ENCODE data around the gene NPAS3. TPM values are rescaled to one million over a fixed set of nuclear protein-coding genes. Genes with fewer than 3 reads are reported as not detected.

Gene NPAS3
- polyA plus RNA-seq, 1 donor, result 1.0 TPM

DNA sequence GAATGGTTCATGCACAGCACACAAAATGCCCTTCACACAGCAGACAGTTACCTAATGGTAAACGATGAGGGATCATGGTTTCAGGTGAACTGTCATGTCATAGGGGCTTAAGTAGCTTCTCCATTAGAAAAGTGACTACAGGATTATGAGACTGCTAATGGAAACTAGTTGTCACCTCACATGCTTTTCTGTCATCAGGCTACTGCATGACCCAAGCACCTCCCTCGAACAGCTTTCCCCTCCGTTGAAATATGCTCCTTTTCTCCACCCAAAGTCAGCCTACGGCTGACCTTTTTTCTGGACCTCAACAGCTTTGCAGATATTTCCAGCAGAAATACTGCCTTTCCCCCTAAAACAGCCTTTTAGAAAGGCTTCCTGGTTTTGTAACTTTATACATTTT is 544.9 kb downstream of the NPAS3 start:
- Histone ChIP-seq H3K9me3 (ENCODE audit: control insufficient read depth, low read depth, low read length) (no peaks in the 10 kb centered on the region), H3K36me3 (ENCODE audit: control insufficient read depth, insufficient read depth, low read length) (no peaks in the 10 kb centered on the region), H3K27ac (ENCODE audit: low read length) (no peak overlapping the region), H3K4me1 (ENCODE audit: control insufficient read depth, insufficient read depth, low read length) (no peaks in the 10 kb centered on the region), H3K4me3 (ENCODE audit: low read length) (no peak overlapping the region), H3K27me3 (ENCODE audit: control insufficient read depth, insufficient read depth, low read length) (peaks cover 8% of the 10 kb centered on the region)
- no peak for DNase-seq
- WGBS (ENCODE audit: insufficient coverage, low lambda C conversion rate), result no CpG with 5 or more reads among the region's 4 CpGs

DNA sequence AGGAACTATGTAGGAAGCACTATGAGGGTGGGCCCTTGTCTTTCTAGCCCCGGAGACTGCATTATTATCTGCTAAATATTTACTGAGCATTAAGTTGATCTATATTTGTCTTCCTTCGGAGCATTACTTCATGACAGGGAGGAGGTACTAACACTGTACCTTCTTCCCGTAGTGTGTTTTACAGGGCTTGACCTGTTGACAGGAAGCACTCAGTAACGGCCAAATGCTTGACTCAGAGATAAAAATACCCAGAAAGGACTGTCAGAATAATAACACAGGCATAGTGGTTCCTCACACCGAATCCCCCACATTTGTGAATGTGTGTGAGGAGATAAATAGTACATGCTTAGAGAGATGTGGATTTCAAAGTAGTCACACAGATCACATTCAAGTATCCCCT is 545.6 kb downstream of the NPAS3 start:
- 0% methylated on average over 1 of the region's 5 CpGs for WGBS (ENCODE audit: insufficient coverage, low lambda C conversion rate)
- Histone ChIP-seq H3K27me3 (ENCODE audit: control insufficient read depth, insufficient read depth, low read length) (peaks cover 8% of the 10 kb centered on the region), H3K4me1 (ENCODE audit: control insufficient read depth, insufficient read depth, low read length) (no peaks in the 10 kb centered on the region), H3K27ac (ENCODE audit: low read length) (no peak overlapping the region), H3K36me3 (ENCODE audit: control insufficient read depth, insufficient read depth, low read length) (no peaks in the 10 kb centered on the region), H3K9me3 (ENCODE audit: control insufficient read depth, low read depth, low read length) (no peaks in the 10 kb centered on the region), H3K4me3 (ENCODE audit: low read length) (no peak overlapping the region)
- DNase-seq, result no peak

DNA sequence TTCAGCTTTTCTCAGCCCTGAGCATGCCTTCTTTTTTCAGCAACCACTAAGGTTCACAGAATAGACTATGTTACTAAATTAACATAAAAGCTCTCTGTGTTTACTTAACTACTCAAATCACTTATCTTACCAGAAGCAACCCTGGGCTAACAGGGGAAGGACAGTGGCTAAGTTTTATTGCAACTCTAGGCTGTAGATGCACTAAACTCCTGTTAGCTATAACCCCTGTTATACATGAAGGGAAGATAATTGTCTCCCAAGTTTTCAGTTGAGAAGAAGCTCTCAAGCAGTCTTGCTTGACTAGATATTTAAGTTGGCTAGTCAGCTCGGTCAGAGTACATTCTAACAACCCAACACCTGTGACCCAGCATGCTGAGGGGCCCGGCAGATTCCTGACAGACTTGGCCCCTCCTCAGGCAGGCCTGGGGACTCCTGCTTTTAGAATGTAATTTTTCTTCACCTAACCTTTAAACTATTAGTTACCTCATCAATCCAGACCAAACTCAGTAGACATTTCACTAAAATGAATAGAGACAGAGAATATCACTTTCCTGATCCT is 547.7 kb downstream of the NPAS3 start:
- H3K27ac ChIP-seq (ENCODE audit: low read length), result no peak overlapping the region
- H3K9me3 ChIP-seq (ENCODE audit: control insufficient read depth, low read depth, low read length), result no peaks in the 10 kb centered on the region
- WGBS (ENCODE audit: insufficient coverage, low lambda C conversion rate), result no CpG with 5 or more reads among the region's 2 CpGs
- peaks cover 8% of the 10 kb centered on the region for H3K27me3 ChIP-seq (ENCODE audit: control insufficient read depth, insufficient read depth, low read length)
- H3K4me3 ChIP-seq (ENCODE audit: low read length), result no peak overlapping the region
- no peaks in the 10 kb centered on the region for H3K36me3 ChIP-seq (ENCODE audit: control insufficient read depth, insufficient read depth, low read length)
- no peaks in the 10 kb centered on the region for H3K4me1 ChIP-seq (ENCODE audit: control insufficient read depth, insufficient read depth, low read length)
- peak in 1 of 2 donors; percentile 12 for DNase-seq

DNA sequence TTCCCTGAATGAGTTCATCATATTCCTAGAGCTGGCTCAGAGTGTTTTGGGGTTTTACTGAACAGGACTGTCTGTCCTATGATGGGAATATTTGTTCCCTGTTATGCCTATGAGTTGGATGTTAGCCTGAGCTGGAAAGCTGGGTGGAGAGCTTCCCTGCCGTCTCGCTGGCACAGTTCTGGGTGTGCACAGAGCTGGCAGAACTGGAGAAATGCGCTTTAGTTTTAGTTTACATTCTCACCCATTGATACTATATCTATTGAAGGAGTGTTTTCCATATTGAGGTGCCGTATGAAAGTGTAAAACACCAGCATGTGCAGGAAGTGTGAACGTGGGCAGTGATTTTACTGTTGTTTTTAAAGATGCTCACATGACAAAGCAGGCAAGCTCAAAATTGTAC is 549.9 kb downstream of the NPAS3 start:
- no peak overlapping the region for H3K4me3 ChIP-seq (ENCODE audit: low read length)
- no peaks in the 10 kb centered on the region for H3K4me1 ChIP-seq (ENCODE audit: control insufficient read depth, insufficient read depth, low read length)
- WGBS (ENCODE audit: insufficient coverage, low lambda C conversion rate), result no CpG with 5 or more reads among the region's 5 CpGs
- no peak overlapping the region for H3K27ac ChIP-seq (ENCODE audit: low read length)
- no peak for DNase-seq
- H3K27me3 ChIP-seq (ENCODE audit: control insufficient read depth, insufficient read depth, low read length), result peaks cover 3% of the 10 kb centered on the region
- H3K9me3 ChIP-seq (ENCODE audit: control insufficient read depth, low read depth, low read length), result no peaks in the 10 kb centered on the region
- no peaks in the 10 kb centered on the region for H3K36me3 ChIP-seq (ENCODE audit: control insufficient read depth, insufficient read depth, low read length)

DNA sequence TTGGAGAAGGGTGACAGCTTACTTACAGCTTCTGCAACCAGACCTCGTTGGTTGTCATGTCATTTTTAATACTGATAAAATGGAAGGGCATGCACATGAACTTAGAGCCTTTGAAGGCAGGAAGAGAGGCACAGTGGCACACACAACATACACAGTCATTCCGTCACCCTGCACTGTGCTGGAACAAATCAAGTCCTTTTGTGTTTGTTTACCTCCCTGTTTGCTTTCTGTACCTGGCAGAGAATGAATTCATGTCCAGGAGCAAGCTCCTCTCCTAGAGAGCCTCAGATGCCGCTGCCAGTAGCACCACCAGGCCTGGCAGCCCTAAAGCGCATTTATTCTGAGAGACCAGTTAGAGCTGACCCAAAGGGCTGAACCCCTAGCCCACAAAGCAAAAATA is 551.9 kb downstream of the NPAS3 start:
- no peaks in the 10 kb centered on the region for H3K9me3 ChIP-seq (ENCODE audit: control insufficient read depth, low read depth, low read length)

DNA sequence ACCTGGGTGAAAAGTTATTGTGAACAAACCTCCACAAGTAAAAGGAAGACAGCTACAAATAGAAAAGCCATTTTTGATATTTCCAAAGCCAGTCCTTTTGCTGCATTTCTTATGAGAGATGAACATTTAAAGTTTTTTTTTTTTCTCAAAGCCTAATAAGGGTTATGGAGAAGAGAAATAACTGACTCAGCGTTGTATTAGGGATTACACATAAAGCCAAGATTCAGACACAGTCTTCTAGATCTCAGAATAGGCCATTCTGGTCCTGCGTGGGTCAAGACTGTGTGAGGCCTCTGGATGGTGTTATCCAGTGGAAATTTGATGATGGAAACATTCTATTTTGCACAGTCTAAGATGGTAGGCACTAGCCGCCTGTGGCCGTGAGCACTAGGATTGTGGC is 552.4 kb downstream of the NPAS3 start:
- no CpG with 5 or more reads among the region's 4 CpGs for WGBS (ENCODE audit: insufficient coverage, low lambda C conversion rate)
- H3K4me1 ChIP-seq (ENCODE audit: control insufficient read depth, insufficient read depth, low read length), result no peaks in the 10 kb centered on the region
- no peak for DNase-seq
- no peak overlapping the region for H3K4me3 ChIP-seq (ENCODE audit: low read length)
- no peak overlapping the region for H3K27ac ChIP-seq (ENCODE audit: low read length)
- peaks cover 2% of the 10 kb centered on the region for H3K27me3 ChIP-seq (ENCODE audit: control insufficient read depth, insufficient read depth, low read length)
- H3K9me3 ChIP-seq (ENCODE audit: control insufficient read depth, low read depth, low read length), result no peaks in the 10 kb centered on the region
- H3K36me3 ChIP-seq (ENCODE audit: control insufficient read depth, insufficient read depth, low read length), result no peaks in the 10 kb centered on the region

More for the DNA sequence above, 551.9 kb downstream of the NPAS3 start:
- WGBS (ENCODE audit: insufficient coverage, low lambda C conversion rate), result no CpG with 5 or more reads among the region's 4 CpGs
- no peaks in the 10 kb centered on the region for H3K36me3 ChIP-seq (ENCODE audit: control insufficient read depth, insufficient read depth, low read length)
- no peak overlapping the region for H3K4me3 ChIP-seq (ENCODE audit: low read length)
- no peak for DNase-seq
- H3K27me3 ChIP-seq (ENCODE audit: control insufficient read depth, insufficient read depth, low read length), result peaks cover 2% of the 10 kb centered on the region
- no peak overlapping the region for H3K27ac ChIP-seq (ENCODE audit: low read length)
- no peaks in the 10 kb centered on the region for H3K4me1 ChIP-seq (ENCODE audit: control insufficient read depth, insufficient read depth, low read length)

DNA sequence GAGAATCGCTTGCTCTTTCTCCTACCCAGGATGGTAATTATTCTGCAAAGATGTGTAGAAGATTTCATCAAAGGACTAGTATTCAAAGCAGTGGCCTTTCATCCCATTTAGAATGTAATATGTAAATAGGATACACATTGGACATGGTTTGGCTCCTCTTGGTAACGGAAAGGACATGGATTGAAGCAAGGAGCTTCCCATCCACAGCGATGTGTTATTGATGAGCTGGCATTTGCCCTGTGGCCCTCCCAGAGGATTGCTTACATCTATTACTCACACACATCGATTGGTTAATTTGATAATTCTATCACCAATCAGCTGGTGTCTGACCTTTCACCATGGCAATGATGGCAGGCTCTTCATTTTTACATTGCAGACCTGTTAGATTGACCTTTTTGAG is 553.8 kb downstream of the NPAS3 start:
- no peaks in the 10 kb centered on the region for H3K9me3 ChIP-seq (ENCODE audit: control insufficient read depth, low read depth, low read length)
- H3K27ac ChIP-seq (ENCODE audit: low read length), result no peak overlapping the region
- no peak for DNase-seq
- H3K27me3 ChIP-seq (ENCODE audit: control insufficient read depth, insufficient read depth, low read length), result peaks cover 2% of the 10 kb centered on the region
- no peaks in the 10 kb centered on the region for H3K4me1 ChIP-seq (ENCODE audit: control insufficient read depth, insufficient read depth, low read length)
- no peaks in the 10 kb centered on the region for H3K36me3 ChIP-seq (ENCODE audit: control insufficient read depth, insufficient read depth, low read length)
- H3K4me3 ChIP-seq (ENCODE audit: low read length), result no peak overlapping the region
- WGBS (ENCODE audit: insufficient coverage, low lambda C conversion rate), result no CpG with 5 or more reads among the region's 4 CpGs

DNA sequence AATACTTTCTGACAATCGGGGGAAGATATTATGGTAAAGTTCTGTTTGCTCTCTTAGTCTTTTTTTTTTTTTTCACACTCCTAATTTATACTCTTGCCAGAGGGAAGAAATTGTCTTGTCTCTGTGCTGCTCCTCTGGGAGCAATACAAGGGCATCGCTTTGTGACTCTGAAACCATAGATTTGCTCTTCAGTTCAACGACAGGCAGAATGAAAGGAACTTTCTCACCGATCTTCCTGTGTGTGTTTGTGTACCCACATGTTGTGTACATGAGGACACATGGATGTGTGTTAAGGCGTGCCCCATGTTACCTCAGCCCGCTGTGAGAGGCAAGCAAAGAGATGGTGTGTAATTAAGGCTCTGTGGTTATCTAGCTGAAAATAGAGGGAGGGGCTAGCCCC is 554.6 kb downstream of the NPAS3 start:
- H3K4me3 ChIP-seq (ENCODE audit: low read length), result no peak overlapping the region
- H3K9me3 ChIP-seq (ENCODE audit: control insufficient read depth, low read depth, low read length), result no peaks in the 10 kb centered on the region
- no peaks in the 10 kb centered on the region for H3K36me3 ChIP-seq (ENCODE audit: control insufficient read depth, insufficient read depth, low read length)
- no peaks in the 10 kb centered on the region for H3K4me1 ChIP-seq (ENCODE audit: control insufficient read depth, insufficient read depth, low read length)
- H3K27me3 ChIP-seq (ENCODE audit: control insufficient read depth, insufficient read depth, low read length), result peaks cover 2% of the 10 kb centered on the region
- no peak overlapping the region for H3K27ac ChIP-seq (ENCODE audit: low read length)
- no CpG with 5 or more reads among the region's 6 CpGs for WGBS (ENCODE audit: insufficient coverage, low lambda C conversion rate)
- DNase-seq, result no peak

DNA sequence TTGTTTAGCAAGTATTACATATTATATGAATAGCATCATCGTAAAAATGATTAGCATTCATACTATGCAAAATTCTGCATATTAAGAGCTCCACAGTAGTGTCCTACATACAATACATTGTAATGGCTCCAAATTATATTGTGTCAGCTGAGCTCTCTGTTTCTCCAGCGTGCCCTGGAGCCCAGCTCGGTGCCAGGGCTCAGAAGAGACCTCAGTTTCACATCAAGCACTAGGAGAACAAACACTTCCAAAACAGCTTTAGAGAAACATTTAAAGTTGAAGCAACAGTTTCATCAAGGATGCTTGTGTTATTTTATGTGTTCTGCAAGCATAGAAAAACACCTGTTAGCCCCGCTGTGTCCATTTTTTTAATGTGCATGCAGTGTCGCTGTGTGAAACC is 555.3 kb downstream of the NPAS3 start:
- Histone ChIP-seq H3K27ac (ENCODE audit: low read length) (no peak overlapping the region), H3K9me3 (ENCODE audit: control insufficient read depth, low read depth, low read length) (no peaks in the 10 kb centered on the region), H3K36me3 (ENCODE audit: control insufficient read depth, insufficient read depth, low read length) (no peaks in the 10 kb centered on the region), H3K4me3 (ENCODE audit: low read length) (no peak overlapping the region), H3K4me1 (ENCODE audit: control insufficient read depth, insufficient read depth, low read length) (no peaks in the 10 kb centered on the region), H3K27me3 (ENCODE audit: control insufficient read depth, insufficient read depth, low read length) (peaks cover 2% of the 10 kb centered on the region)
- DNase-seq, result no peak
- WGBS (ENCODE audit: insufficient coverage, low lambda C conversion rate), result no CpG with 5 or more reads among the region's 5 CpGs

DNA sequence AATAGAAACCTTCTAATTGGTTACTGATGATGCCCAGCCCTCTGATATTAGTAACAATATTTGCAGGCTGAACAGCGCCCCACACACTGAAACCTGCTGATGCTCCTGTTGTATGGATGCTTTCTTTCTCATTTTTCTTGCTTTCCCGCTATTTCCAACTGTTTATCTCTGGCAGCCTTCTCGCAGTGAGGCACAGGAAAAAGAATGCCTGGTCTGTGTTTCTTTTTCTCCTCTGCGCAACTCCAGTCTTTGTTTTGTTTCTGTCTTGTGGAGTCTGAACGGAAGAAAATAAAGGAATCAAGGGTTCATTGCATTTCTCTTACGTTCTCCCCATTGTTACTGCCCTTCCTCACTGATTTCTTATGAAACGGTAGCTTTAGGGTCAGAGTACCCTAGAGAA is 561.0 kb downstream of the NPAS3 start:
- WGBS (ENCODE audit: insufficient coverage, low lambda C conversion rate), result 71% methylated on average over 3 of the region's 7 CpGs
- Histone ChIP-seq H3K4me3 (ENCODE audit: low read length) (no peak overlapping the region), H3K27me3 (ENCODE audit: control insufficient read depth, insufficient read depth, low read length) (no peaks in the 10 kb centered on the region), H3K36me3 (ENCODE audit: control insufficient read depth, insufficient read depth, low read length) (no peaks in the 10 kb centered on the region), H3K27ac (ENCODE audit: low read length) (no peak overlapping the region), H3K4me1 (ENCODE audit: control insufficient read depth, insufficient read depth, low read length) (no peaks in the 10 kb centered on the region), H3K9me3 (ENCODE audit: control insufficient read depth, low read depth, low read length) (no peaks in the 10 kb centered on the region)
- no peak for DNase-seq

DNA sequence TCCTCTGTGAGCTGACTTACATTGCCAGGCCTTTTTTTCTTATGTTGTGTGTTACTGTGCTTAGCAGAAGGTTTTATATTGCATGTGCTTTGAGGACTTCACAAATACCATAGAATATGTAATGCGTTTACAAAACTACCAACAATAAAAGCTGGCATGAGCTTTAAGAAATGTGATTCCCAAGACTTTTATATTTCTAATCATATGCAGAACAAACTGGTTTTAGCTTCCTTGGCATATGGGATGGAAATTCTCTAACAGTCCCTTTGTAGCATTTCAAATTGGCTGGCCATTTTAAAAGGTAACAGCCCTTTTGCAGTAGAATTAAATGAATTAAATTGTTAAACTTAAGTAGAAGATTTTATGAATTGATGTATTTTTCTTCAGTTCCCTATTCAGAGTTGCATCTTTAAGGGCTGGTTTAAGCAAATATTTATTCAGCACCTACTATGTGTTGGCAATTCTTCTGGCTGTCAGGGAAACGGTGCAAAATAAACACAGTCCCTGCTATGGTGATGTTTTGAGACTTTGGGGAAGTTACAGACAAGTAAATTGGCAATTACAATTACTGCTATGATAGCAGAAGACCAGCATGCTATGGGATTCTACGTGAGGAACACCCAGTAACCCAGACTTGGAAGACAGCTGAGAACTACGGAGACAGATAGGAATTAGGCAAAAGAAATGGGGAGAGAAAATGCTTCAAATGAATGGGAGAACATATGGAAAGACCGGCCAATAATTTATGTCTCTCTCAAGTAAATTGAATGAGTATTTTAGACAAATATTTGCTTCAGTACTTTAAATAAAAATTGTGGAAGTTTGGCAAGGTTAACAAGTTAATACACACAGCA is 565.8 kb downstream of the NPAS3 start:
- Histone ChIP-seq H3K36me3 (ENCODE audit: control insufficient read depth, insufficient read depth, low read length) (no peaks in the 10 kb centered on the region), H3K4me1 (ENCODE audit: control insufficient read depth, insufficient read depth, low read length) (no peaks in the 10 kb centered on the region), H3K4me3 (ENCODE audit: low read length) (no peak overlapping the region), H3K9me3 (ENCODE audit: control insufficient read depth, low read depth, low read length) (no peaks in the 10 kb centered on the region), H3K27ac (ENCODE audit: low read length) (no peak overlapping the region), H3K27me3 (ENCODE audit: control insufficient read depth, insufficient read depth, low read length) (no peaks in the 10 kb centered on the region)
- DNase-seq, result no peak
- WGBS (ENCODE audit: insufficient coverage, low lambda C conversion rate), result 74% methylated on average over 3 of the region's 5 CpGs
